Glomerular visceral epithelial cell (primary cell): ENCODE data around the gene CCDC85C.
A peak's percentile ranks its signal among the peaks of the same experiment; 100 is the strongest.

Source experiments
- DNase-seq: peaks from one replicate; pipeline ENCODE4 v3.0.0-alpha.2; 2016; ENCODE audit errors: extremely low spot score

CCDC85C gene

GRCh38 chr14:99605299-99605961 is 1.4 kb upstream of the CCDC85C start:
- DNase-seq, result peak; percentile 78

GRCh38 chr14:99604766-99605298 is 825 bp upstream of the CCDC85C start:
- peak; percentile 46 for DNase-seq

- DNase-seq, result peak; percentile 98
Observed at GRCh38 chr14:99604278-99604765, 315 bp upstream of the CCDC85C start.

GRCh38 chr14:99602788-99603415 is 1.1 kb downstream of the CCDC85C start:
- no peak for DNase-seq

GRCh38 chr14:99602054-99602787 is 1.8 kb downstream of the CCDC85C start:
- DNase-seq, result peak; percentile 39

DNA sequence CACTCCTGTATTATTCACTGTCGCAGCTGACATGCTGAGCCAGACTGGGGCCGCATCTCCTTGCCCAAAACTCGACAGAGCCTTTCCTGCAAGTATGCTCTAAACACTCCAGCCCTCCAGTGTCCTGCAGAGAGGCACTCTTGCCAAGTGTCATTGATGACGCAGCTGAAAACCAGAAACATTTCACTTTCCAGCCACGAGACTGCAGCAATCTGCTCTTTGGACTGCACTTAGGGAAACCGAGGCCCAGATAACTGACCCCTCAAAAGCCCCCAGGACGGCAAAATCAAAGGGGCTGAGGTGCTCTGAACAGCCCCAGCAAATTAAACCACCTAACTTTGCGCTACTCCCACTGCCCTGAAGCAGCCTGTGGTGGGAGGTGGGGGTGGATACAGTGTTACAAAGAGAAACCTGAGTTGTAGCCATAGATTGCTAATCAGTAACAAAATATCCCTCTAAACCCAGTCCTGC is 2.6 kb downstream of the CCDC85C start:
- no peak for DNase-seq

GRCh38 chr14:99600232-99600888 is 3.6 kb downstream of the CCDC85C start:
- DNase-seq, result no peak

DNA sequence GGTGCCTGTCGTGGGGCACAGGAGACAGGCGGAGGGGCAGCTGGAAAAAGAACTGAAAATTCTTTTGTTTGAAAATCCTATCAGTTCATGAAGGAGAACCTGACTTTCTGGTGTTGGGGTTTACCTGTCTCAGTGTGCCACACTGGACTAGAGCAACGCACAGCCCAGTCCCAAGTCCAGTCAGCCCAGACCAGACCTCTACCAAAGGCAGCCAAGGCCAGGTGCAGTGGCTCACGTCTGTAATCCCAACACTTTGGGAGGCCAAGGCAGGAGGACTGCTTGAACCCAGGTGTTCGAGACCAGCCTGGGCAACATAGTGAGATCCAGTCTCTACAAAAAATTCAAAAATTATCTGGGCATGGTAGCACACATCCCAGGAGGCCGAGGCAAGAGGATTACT is 4.6 kb downstream of the CCDC85C start:
- no peak for DNase-seq

- DNase-seq, result no peak
Observed at GRCh38 chr14:99598774-99599173, 5.2 kb downstream of the CCDC85C start.

- DNase-seq, result no peak
Observed at GRCh38 chr14:99597911-99598600, 6.0 kb downstream of the CCDC85C start.

DNA sequence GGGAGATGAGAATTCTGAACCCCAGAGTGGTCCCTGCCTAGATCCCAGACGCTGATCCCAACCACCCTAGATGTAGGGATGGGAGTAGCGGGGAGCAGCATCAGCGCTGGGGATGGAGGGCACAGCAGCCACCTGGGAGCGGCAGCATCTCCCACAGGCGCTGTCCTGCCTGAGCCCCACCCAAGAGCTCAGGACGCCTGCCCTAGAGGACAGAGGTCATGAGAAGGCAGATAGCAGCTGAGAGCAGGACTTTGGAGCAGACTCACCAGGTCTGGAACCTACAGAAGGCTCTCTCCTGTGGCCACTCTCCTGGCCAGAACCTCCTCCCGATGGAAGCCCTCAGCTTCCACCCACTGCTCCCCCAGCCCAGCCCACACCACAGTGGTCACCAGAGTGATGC is 7.2 kb downstream of the CCDC85C start:
- DNase-seq, result no peak

- DNase-seq, result no peak
Observed at GRCh38 chr14:99596071-99596627, 7.9 kb downstream of the CCDC85C start.

DNA sequence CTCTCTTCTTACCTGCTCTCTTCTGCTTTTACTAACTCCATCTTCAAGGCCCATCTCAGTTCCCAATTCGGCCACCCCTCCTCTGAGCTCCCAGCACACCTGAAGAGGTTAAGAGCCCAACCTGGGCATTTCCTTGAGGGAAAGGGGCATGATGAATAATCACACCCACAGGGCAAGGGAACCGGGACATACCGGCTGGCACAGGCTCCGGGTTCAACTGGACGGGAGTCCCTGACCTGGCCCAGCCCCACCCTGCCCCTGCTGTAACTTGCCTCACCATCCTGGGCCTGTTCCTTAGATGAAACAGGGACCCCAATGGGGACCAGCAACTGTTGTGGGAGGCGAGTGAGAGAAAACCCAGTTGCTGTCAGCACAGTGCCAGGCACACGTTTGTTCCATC is 8.5 kb downstream of the CCDC85C start:
- DNase-seq, result no peak

DNA sequence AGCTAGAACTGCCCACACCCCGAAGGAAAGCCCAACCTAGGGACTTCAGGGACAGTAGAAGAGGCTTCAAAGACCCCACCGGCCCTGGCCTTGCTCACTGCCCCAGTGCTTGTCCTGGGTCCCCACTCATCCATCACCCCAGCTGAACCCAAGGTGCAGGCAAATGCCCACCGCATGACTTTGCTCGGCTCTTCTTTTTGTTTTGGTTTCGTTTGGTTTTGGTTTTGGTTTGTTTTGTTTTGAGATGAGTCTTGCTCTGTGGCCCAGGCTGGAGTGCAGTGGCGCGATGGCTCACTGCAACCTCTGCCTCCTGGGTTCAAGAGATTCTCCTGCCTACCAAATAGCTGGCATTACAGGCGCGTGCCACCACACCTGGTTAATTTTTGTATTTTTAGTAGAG is 9.0 kb downstream of the CCDC85C start:
- no peak for DNase-seq

- DNase-seq, result no peak
Observed at GRCh38 chr14:99593971-99594841, 9.8 kb downstream of the CCDC85C start.

GRCh38 chr14:99592933-99593753 is 10.9 kb downstream of the CCDC85C start:
- DNase-seq, result no peak

- no peak for DNase-seq
Observed at GRCh38 chr14:99592394-99592793, 11.6 kb downstream of the CCDC85C start.

DNA sequence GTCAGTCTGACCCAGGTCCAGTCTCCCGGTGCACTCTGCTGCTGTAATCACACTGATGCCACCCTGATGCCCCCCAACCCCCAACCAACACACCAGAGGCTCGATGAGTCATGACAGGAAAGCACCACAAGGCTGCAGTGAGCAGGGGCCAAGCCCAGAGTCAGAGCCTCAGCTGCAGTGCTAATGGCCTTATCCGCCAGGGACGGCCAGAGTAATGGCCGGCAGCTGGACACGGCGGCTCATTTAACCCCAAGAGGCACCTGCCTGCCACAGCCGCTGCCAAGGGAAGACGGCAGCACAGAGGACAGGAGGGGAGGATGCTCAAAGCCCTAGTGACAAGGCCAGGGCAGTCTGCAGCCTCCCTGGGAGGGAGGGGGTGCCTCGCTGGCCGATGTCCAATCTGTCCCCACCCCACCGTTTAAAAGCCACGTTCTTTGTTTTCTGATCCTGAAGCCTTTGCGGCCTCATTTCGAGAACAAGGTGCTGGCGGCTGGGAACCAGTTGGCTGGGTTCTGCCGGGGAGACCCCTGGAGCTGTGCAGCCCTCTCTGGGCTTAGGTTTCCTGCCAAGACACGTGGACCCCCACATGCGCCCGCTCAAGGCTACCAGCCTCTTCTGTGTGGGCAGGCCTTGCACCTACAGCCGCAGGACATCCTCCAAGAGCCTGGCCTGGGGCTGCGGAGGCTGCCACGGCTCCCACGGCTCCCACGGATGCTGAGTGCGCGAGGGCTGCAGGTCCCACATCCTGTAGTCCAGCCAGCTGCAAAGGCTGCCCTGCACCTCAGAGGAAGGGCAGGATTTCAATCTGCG is 13.1 kb downstream of the CCDC85C start:
- DNase-seq, result peak; percentile 82
